ENCODE results near the gene DRAP1. TPM values are rescaled to one million over a fixed set of nuclear protein-coding genes. Genes with fewer than 3 reads are reported as not detected.

DRAP1 gene
- total RNA-seq, 1 donor from 2014 or later = 165 TPM

DNA sequence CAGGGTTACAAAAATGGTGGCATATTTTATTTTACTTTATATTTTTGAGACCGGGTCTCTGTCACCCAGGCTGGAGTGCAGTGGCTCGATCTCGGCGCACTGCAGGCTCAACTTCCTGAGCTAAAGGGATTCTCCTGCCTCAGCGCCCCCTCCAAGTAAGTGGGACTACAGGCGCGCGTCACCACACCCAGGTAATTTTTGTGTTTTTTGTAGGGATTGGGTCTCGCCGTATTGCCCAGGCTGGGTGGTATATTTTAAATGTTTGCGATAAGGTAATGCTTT lies 18.4 kb upstream of the DRAP1 start:
- DNase-seq (ENCODE audit: low read depth) = no peak

DNA sequence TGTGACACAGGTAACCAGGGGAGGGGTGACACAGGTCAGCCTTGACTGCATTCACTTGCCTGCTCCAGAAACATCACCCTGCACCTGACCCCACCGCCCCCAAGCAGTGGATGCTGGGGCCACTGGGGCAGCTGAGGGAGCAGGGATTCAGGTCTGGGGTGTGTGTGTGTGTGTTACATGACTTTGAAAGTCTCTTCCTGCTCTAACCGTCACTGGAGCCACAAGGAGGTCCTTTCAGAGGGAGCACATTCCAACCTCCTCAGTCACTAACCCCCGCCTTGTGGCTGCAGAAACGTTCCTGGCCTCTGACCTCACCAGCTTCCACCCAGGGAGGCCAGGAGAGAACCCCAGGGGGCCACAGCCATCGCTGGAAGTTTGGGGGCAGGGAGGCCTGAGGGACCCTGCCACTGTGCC lies 16.2 kb upstream of the DRAP1 start:
- DNase-seq (ENCODE audit: low read depth) = peak; percentile 91

DNA sequence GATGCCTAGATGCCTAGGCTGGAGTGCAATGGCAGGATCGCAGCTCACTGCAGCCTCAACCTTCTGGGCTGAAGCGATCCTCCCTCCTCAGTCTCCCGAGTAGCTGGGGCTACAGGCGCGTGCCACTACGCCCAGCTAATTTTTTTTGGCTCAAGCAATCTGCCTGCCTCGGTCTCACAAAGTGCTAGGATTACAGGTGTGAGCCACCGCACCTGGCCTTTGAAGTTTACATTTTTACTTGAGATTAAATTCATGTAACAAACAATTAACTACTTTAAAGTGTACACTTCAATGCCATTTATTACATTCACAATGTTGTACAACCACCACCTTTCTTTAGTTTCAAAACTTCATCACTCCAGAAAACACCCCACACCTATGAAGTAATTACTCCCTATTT lies 15.5 kb upstream of the DRAP1 start:
- no peak for DNase-seq (ENCODE audit: low read depth)

DNA sequence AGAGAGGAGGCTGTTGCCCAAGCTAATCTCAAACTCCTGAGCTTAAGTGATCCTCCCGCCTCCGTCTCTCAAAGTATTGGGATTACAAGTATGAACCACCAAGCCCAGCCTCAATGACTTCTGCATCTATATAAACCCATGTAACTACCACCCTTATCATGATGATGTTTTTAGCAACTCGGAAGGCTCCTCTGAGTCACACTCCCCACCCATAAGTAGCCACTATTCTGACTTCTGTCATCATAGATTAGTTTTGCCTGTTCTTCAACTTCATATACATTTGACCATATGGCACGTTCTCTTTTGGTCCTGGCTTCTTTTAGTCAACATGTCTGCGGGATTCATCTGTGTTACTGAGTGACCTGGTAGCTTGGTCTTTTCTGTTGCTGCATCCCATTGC lies 12.6 kb upstream of the DRAP1 start:
- no peak for DNase-seq (ENCODE audit: low read depth)

DNA sequence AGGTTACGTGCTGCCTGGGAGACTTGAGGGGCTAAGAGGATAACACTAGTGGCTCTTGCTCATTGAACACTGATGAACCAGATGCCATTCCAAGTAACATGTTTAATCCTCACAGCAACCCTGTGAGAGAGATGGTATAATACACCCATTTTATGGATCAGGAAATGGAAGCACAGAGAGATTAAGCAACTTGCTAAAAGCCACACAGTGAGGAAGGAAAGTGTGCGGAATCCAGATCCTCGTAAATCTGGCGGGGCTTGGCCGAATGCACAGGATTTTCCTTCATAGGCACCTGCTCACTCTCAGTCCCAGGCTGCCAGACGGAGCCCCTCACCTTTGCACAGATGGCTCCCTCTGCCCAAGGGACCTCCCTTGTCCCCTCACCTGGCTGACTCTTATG lies 11.3 kb upstream of the DRAP1 start:
- no peak for DNase-seq (ENCODE audit: low read depth)

DNA sequence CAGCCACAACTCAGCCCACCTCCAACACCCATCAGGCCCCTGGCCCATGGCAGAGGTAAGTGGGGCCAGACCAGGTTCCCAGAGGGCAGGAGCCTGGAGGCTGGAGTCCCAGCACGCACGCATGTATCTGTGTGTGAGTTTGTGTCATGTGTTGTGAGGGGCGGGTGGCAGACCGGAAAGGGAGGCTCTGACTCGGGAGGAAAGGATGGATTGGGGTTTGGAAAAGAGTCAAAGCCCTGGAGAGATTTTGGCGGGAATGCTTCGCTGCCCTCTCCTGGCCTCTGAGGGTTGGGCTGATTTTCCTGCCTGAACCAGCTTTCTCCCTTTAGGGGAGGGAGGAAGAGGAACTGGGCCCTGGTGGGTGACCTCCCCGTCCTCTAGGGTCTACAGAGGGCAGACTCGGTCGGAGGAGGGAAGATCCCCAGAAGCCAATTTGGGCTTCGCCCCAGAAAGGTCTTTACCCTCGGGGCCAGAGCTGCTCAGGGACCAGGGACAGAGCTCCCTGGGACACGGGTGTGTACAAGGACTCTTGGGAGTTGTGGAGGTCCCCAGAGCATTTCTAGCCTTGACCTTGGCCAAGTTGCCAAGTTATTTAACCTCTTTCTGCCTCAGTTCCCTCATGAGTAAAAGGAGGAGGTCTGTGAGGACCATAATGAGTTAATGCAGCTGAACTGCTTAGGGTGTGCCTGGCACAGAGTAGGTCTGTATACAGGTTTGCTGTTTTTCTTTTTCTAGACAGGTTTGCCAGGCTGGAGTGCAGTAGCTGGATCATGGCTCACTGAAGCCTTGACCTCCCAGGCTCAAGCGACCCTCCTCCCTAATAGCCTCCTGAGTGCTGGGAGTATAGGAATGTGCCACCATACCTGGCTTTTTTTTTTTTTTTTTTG lies 7.3 kb upstream of the DRAP1 start:
- peak; percentile 76 for DNase-seq (ENCODE audit: low read depth)

DNA sequence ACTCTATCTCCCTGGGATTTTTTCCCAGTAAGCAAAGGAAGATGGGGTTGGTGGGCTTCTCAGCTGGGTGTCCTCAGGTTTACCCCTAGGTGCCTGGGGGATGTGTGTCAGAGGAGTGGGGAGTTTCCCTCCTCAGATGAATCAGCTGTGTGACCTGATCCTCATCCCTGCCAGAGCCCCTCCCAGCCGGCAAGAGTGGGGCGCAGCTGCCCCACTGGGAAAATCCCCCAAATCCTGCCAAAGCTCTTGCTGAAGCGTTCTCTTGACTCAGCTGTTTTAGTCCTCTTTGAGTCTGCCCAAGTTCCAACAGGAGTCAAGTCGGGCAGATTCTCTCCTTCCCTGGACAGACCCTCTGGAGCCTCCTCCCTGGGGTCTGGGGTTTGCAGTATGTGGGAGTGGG lies 6.4 kb upstream of the DRAP1 start:
- DNase-seq (ENCODE audit: low read depth) = peak; percentile 69

DNA sequence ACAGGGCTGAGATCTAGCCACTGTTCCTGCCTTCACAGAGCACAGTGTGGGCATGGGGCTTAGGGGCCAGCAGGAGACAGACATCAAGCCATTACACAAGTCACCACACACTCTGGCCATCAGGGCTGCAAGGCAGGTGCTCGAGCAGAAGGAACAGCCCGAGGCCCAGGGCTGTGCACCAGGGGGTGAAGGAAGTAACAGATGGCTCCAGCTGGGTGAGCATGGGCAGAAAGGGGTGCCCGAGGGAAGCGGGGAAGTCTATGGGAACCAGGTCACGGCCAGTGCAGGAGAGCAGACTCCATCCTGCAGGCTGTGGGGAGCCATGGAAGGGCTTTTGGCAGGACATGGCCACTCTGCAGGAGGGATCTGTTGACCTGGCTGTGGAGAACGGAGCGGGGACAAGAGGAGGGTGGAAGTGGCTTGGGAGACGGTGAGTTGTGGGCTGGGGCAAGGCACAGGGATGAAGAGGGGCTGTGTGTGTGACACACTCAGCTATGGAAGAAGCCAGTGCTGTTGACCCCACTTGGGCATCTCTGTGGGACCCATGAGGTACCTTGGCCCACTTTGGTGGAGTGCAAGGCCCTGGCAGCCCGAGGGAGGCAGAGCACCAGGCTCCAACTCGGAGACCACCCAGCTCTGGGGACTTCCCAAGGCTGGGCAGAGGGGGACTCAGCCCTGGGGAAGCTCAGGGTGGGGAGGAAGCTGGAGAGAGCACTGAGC lies 4.0 kb upstream of the DRAP1 start:
- peak; percentile 66 for DNase-seq (ENCODE audit: low read depth)

DNA sequence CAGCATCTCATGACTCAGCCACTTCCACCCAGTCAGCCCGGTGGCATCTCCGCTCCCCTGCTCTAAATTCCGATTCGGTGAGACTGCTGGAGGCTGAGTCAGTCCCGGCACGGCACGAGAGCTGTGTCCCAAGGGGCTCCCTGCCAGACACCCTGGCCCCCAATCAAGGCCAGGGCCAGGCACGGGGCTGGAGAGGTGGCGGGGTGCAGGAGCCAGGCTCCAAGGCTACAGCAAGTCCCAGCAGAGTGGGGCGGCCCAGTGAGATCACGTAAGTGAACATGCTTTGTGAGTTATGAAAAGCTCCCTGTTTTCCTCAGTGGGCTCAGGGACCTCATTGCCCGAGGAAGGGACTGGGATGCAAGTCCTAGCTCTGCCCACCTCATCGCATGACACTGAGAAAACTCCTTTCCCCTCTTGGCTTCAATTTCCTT lies 3.4 kb upstream of the DRAP1 start:
- peak; percentile 96 for DNase-seq (ENCODE audit: low read depth)

DNA sequence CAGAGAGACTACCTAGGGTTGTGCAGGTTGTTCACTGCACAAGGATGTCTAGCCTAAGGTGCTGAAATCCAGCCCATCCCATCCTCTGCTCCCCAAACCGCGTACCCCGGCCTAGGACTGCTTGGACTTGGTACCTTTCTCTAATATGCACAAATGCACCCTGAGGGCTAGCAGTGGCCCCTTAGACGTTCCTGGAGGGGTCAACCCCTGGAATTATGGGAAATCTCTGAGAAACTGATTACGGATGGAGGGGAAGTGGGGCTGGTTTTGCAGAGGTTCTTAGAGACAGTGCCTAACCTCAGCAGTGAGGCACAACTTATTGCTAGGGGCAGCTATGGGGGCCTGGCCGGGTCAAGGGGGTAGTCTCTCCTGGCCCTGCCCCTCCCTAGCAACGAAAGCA lies 2.8 kb upstream of the DRAP1 start:
- DNase-seq (ENCODE audit: low read depth) = no peak

DNA sequence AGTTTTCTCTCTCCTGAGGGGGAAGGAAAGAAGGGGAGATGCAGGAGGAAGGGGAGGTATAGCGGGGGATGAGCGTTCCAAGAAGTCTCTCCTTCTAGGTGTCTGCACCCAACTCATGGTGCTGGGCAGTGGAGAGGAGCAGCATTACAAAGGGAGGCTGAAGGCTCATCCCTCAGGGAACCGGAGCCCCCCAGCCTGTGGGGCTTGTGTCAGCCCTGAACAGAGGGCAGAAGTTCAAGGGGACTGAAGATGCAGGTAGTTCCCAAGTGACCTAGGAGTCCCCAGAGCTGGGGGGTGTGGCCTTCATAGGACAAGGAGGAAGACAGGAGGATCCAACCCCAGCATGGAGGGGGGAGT lies 2.2 kb upstream of the DRAP1 start:
- no peak for DNase-seq (ENCODE audit: low read depth)

DNA sequence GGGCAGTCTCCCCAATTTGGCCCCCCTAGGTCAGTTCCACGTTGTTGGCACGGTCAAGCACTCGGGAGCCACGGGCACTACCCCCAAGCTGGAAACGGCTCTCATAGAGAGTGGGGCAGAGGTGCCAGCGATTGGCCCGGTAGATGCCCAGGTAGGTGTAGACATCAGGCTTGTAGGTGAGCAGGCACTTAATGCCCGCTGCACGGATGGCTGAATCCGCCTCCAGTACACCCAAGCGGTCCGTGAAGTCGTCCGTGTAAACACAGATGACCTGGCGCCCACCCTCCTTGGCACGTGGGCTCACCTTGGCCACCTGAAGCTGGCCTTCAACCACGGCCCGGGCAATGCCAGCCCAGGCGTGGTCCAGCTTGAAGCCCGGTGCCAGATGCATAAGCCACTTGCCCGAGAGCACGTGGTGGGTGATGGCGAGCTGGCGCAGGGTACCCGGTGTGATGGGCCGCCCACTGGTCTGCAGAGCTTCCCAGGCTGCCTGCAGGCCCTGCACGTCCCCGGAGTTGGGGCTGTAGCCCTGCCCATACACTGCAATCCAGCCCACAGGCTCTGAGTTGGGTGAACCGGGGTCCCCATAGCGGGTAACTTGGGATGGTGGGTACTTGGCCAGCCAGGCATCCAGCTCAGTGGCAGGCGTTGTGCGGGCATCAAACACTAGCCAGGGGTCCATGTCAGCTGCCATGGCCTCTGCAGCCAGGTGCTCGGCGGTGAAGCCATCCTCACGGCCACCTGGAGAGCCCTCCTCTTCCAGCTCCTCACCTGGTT lies 1.6 kb upstream of the DRAP1 start:
- DNase-seq (ENCODE audit: low read depth) = peak; percentile 39

DNA sequence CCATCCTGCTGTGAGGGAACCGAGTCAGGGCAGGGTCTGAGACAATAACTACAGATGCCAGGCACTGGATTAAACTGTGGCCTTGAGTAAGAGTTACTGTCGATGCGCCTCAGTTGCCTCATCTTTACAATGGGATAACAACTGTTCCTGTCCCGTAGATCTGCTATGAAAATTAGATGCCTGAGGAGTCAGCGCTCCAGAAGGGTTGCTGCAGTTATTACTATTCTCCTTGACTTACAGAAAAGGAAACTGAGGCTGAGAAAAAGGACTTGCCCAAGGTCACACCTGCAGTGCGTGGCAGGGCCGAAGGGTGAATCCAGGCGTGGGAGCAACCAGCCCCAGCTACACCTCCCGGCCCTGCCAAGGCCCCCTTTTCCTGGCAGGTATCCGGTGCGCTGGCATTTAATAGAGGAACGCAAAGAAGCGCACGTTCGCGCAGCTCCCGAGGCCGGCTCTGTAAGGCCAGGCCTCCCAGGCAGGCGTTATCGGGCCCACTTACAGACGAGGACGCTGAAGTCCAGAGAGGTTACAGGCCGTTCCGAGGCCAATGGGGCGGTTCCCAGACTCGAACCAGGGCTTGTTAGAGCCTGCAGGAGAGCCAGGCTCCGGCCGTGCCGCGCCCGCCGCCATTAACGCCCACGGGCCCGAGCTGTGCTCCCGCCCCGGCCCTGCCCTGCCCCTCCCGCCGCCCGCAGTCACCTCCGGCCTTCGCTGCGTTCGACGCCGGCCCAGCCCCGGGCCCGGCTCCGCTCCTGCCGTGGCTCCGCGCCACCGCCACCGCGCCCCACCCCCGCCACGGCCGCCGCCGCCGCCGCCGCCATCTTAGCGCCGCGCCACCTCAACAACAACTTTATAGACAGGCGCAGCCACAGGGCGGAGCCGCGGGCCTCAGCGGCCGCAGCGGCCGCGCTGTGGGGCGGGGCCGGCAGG lies 750 bp upstream of the DRAP1 start, which contains the start of gene C11orf68:
Gene C11orf68, minus strand, starts transcription at position 852 of the 930 bp plus-strand sequence. Its CDS starts 31 bp downstream, at position 821.
- DNase-seq (ENCODE audit: low read depth) = no peak

DNA sequence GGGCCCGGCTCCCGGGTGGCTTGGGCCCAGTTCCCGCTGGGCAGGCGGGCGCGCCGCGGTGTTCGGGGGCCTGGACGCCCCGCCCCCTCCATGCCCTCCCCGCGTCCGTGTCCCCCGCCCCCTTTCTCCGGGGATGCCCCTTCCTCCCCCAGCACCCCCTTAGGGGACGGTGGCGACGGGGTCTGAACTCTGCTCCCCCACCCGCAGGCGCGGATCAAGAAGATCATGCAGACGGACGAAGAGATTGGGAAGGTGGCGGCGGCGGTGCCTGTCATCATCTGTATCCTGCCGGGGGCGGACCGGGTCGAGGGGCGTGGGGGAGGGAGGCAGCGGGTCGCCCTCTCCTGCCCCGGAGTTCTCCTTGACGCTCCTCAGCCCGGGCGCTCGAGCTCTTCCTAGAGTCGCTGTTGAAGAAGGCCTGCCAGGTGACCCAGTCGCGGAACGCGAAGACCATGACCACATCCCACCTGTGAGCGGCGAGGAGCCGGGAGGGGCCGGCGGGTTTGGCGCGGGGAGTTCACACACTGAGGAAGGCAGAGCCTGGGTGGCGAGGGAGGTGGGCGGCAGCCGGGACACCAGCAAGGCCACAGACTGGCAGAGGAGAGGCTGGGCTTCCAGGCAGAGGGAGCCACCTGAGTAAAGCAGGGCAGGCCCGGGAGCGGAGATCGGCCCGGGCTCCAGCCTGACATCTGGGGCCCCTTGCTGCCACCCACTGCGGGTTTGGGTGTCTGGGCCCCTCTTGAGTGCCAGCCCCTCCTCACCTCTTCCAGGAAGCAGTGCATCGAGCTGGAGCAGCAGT lies 546 bp downstream of the DRAP1 start:
- no peak for DNase-seq (ENCODE audit: low read depth)

DNA sequence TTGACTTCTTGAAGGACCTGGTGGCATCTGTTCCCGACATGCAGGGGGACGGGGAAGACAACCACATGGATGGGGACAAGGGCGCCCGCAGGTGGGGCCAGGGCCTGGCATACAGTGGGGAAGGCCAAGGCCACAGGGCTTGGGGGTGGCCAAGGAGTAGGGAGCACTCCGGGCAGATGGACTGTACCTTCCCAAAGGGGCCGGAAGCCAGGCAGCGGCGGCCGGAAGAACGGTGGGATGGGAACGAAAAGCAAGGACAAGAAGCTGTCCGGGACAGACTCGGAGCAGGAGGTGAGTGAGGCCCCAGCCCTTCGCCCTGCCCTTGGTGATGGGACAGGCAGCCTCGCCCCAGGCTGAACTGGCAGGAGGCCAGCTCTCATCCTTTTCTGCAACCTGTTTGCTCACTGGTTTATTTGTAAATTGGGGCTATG lies 1.2 kb downstream of the DRAP1 start:
- no peak for DNase-seq (ENCODE audit: low read depth)

DNA sequence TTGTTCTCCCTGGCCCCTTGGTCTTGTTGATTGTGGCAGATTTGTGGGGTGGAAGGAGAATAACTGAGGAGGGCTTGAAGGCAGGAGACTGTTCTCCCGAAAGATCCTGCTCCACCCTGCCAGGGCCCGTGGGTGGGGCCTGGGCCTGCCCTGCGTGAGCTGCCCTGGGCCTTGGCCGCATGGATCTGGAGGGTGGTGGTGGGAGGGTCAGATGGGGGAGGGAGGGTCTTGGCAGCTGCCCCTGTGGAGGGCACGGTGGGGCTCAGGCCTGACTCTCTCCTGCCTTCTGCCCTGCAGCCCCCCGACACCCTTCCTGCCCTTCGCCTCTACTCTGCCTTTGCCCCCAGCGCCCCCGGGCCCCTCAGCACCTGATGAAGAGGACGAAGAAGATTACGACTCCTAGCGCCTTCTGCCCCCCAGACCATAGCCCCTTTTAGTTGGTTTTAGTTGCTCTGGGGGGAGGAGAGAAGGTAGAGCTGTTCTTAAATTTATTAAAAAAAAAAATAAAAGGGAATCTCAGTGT lies 1.9 kb downstream of the DRAP1 start:
- DNase-seq (ENCODE audit: low read depth) = no peak

DNA sequence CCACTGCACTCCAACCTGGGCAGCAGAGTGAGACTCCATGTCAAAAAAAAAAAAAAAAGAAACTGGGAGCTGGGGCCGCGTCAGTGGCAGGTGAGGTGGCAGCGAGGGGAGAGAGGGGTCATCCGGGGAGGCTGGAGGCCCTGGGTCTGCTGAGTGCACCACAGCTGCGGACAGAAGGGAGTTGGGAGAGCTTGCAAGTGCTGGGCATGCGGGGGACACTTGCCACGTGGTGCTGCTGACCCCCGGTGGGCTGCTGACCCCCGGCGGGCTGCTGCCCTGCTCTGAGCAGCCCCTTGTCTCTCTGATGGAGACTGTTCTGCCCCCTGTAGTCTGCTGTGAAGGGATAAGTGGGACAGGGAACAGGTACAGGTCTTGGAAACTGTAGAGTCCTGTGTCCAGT lies 2.6 kb downstream of the DRAP1 start:
- no peak for DNase-seq (ENCODE audit: low read depth)

DNA sequence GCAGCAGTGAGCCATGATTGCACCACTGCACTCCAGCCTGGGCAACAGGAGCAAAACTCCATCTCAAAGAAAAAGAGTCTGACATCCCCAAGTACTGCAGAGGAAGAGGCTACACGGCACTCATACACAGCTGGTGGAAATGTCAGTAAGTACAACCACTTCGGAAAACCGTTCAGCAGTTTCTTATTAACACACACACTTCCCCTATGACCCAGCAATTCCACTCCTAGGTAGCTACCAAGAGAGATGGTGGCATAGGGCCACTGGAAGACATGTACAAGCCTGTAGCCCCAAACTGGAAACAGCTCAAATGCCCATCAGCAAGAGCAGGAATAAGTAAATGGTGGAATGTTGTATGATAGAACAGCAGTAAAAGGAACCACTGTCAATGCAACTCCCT lies 3.3 kb downstream of the DRAP1 start:
- DNase-seq (ENCODE audit: low read depth) = no peak

DNA sequence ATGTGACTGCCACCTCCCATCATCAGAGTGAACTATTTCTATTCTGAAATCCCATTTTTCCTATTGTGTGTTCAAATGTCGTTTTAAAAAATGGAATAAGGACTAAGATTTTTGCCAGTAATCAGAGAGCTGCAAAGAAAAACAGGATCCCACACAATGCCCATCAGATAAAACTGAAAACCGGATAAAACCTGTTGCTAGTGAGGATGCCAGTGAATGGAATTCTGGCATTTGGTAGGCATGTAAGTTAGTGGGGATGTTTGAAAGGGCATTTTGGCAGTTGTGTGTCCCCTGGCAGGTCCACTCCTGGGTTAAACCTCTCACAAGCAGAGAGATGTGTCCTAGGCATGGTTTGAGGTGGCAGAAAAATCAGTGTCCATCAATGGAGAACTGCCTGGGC lies 6.2 kb downstream of the DRAP1 start:
- no peak for DNase-seq (ENCODE audit: low read depth)

DNA sequence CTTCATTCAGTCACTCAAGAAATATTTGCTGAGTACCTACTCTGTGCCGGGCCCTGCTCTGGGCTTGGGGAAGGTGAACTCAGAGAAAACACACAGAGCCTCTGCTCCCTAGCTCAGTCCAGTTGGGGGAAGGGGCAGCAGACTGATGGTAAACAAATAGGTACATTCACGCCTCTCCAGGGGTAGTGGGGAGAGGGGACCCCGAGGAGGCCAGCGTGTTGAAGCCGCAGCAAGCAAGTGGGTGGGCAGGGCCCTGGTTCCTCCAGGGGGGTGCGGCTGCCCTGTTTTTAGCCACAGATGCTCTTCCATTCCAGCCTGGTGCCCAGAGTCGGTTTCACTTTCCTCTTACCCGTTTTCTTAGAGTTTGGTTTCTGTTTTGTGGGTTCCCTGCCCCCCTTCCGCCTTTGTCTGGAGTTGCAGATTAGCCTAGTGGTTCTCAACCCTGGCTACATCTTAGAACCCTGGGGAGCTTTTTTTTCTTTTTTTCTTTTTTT lies 8.7 kb downstream of the DRAP1 start:
- DNase-seq (ENCODE audit: low read depth) = no peak
